GM19193 (cell line): ENCODE results near the gene MACROH2A1.

Experiments
- POLR2A ChIP-seq: IDR thresholded peaks from 4 replicates; pipeline ENCODE4 v1.6.1; 2011; ENCODE audit not compliant: insufficient read depth, insufficient read length; ENCODE audit errors: extremely low read depth

MACROH2A1 gene

DNA sequence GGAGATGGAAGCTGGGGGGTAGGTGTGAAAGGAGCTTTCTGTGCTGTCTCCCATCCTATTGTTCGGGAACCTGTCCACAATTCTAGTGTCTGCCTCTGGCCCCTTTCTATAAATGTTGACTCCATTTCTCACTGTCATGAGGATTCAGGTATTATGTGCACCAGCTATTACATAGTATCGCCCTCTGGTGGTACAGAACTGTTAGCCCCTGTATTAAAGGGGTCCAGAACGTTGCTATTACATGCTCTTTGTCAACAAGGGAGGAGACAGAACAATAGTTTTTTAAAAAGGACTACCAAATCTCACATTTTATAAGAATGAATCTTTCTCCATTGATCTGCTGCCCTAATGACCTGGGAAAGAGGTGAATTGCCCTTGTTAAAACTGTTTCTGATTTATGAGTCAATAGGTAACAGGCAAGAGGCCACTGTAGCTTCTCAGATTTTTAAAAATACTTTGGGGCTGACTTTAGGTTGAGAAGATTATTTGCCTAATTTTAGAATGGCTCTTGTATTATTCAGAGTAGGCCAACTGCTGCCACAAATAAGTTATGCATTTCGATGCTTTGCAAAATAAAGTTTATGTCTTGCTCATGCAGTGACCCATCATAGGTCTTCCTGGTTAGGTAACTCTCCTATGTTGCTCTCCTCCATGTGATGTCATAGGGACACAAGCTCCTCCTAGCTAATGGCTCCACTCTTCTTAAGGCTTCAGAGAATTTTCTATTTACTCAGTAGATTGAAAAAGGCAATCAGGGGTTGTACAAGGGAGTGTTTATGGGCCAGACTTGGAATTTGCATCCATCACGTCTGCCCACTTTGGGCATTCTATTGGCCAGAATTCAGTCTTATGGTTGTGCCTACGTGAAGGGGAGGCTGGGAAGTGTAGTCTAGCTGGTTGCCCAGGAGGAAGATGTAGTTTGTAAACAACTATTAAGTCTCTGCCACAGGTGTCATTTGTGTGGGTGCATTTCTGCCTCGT lies 27.4 kb upstream of the MACROH2A1 start:
- TF ChIP-seq POLR2A: no peak

DNA sequence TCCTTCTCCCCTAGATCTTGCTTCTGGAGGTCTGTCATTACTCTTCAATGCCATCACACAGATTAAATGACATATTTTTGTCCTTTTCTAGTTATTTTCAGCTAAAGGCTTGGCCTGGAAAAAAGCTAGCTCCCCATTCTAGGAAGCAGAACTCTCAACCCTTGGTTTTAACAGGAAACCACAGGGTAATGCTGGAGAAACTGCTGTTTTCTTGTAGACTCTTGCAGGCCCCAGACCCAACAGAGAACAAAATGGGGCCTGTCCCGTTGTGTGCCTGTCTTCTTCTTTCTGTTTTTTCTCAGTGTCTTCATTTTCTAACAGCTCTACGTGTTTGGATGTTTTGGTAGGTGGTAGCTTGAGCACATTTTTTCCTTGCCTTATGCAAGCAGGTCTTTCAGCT lies 26.6 kb upstream of the MACROH2A1 start:
- no peak for TF ChIP-seq POLR2A

GRCh38 chr5:135423846-135424168 lies 24.8 kb upstream of the MACROH2A1 start:
- no peak for TF ChIP-seq POLR2A

DNA sequence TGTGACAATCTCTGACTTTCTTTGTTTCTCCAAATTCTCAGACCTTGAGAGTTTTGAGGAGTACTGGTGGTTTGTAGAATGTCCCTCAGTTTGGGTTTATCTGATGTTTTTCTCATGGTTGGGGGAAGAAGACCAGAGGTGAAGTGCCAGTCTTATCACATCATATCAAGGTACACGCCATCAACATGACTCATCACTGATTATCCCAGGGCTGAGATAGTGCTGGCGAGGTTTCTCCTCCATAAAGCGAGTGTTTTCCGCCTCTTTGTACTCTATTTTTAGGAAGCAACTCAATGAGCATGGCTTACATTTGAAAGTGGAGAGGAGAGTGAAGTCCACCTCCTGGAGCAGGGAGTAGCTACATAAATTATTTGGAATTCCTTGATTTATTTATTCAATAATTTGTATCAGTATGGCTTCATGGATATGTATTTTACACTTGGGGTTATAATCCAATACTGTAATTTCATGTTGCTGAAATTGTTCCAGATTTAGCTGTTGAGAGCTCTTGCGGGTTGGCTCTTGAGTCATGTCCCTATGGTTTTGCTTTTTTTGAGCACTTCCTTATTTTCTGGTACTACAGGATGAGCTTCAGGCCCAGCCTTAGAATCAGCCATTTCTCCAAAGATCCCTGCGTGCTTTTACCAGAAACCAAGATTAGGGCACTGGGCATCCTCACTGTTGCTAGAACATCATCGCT lies 24.3 kb upstream of the MACROH2A1 start:
- TF ChIP-seq POLR2A: no peak

GRCh38 chr5:135422419-135422818 lies 23.4 kb upstream of the MACROH2A1 start:
- no peak for TF ChIP-seq POLR2A

DNA sequence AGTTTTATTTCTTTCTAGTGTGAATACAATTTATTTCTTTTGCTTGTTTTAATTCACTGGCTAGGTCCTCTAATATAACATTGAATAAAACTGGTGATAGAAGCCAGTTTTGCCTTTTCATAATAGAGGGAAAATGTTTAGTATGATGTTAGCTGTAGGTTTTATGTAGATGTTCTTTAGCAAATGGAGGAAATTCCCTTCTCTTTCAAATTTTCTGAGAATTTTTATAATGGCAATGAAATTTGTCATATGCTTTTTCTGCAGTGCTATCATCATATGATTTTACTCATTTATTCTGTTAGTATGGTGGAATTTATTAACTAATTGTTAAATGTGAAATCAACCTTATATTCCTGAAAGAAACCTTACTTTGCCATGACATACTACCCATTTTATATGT lies 18.1 kb upstream of the MACROH2A1 start:
- no peak for TF ChIP-seq POLR2A

GRCh38 chr5:135405082-135405481 lies 6.1 kb upstream of the MACROH2A1 start:
- no peak for TF ChIP-seq POLR2A

DNA sequence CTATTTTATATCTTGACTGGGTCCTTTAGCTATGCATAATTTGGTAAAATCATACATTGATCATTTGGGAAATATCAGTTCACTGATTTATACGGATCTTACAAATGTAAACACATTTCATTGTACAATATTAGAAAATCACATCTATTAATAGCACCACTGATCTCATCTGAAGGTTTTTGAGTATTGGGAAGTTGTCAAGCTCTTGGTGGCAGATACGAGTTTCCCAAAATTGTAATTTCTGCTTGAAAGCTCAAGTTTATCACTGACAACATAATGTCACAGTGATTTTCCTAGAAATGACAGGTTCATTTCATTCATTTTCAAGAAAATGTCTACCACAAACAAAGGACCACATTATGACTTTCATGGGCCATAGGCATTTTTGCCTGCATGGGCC lies 3.0 kb upstream of the MACROH2A1 start:
- TF ChIP-seq POLR2A: no peak

GRCh38 chr5:135400866-135401265 lies 1.8 kb upstream of the MACROH2A1 start:
- no peak for TF ChIP-seq POLR2A

DNA sequence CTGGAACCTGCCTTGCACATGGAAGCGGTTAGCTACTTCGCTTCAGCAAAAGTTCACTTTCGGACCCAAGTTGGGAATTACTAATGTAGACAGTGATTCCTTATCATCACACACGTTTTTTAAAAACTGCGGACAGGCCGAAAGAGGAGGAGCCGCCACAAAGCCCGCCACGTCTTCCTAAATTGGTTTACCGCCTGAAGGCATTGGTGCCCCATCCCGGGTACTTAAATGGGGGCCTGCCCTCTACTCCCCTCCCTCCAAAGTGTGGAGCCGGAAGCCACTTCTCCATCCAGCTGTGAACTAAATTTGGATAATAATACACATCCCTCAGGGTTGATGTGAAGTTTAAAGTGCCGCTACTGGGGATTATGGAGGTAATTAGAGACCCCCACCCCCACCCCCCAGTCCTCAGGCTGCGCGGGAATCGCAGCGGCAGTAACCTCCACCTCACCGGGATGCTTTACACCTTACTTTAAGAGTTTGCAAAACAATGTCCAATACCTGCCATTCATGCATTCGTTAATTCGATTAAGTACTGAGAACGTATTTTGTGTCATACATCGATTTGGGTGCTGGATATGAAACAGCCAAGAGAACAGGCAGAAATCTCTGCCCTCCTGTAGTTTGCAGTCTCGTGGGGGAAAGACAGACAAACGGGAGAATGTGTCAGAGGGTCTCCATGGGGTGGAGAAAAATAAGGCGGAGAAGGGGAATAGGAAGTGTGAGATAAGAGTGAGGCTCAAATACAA lies 937 bp upstream of the MACROH2A1 start:
- no peak for TF ChIP-seq POLR2A

- no peak for TF ChIP-seq POLR2A
Measured at GRCh38 chr5:135398160-135398854, 724 bp downstream of the MACROH2A1 start.

GRCh38 chr5:135397084-135397483 lies 1.9 kb downstream of the MACROH2A1 start:
- TF ChIP-seq POLR2A: no peak

- TF ChIP-seq POLR2A: no peak
Measured at GRCh38 chr5:135396459-135397055, 2.5 kb downstream of the MACROH2A1 start.

DNA sequence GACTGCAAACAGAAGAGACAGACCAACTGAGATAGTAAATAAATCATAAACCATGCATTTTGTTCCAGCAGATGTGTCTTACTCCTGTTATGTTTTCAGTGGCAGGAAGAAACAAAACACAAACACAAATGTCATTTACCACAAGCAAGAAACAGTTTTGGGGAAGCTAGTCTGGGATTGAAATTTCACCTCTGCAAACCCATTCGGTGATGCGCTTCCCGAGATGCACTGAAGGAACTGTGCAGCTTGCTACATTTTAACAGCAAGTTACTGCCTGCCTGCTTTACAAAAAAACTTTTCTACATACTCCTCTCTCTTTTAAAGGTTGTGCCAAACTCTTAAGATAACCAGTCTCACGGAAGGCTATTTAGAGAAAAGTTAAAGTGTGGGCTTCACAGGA lies 3.2 kb downstream of the MACROH2A1 start:
- TF ChIP-seq POLR2A: no peak
